ENCODE measurements around the gene DNAJC16.

DNAJC16 gene

GRCh38 chr1:15622712-15623373 is 96.2 kb downstream of the DNAJC16 start:
- no peak for DNase-seq

DNA sequence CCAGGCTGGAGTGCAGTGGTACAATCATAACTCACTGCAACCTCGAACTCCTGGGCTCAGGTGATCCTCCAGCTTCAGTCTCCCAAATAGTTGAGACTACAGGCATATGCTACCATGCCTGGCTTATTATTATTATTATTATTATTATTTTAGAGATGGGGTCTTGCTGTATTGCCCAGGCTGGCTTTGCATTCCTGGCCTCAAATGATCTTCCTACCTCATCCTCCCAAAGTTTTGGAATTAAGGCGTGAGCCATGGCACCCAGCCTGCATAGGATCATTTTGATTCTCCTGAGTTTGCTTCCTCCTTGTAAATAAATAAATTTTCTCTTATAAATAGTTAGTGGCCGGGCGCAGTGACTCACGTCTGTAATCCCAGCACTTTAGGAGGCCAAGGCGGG is 96.8 kb downstream of the DNAJC16 start:
- no peak for DNase-seq

- DNase-seq, result no peak
Observed at GRCh38 chr1:15624133-15624714, 97.6 kb downstream of the DNAJC16 start.

- no peak for DNase-seq
Observed at GRCh38 chr1:15625056-15625917, 98.6 kb downstream of the DNAJC16 start.

Data from NCI-H1105 (cell line).